Ovary (tissue), 9 donors: ENCODE results near the gene FOXL2. TPM values are rescaled to one million over a fixed set of nuclear protein-coding genes. Genes with fewer than 3 reads are reported as not detected.

Source experiments
- DNase-seq, 5 donors: peaks; one replicate each; pipeline ENCODE4 v3.0.0-alpha.2; 2019 to 2020
- H3K27ac ChIP-seq, 2 donors: fragments of 200-600 bp; one replicate each; pipeline versions ENCODE4 v1.5.1 to v1.8.0; 2019 to 2022
- H3K27me3 ChIP-seq: fragments of 200-600 bp; one replicate; pipeline ENCODE4 v1.8.0; 2022
- H3K36me3 ChIP-seq: fragments of 200-600 bp; sonication (generic); one replicate; pipeline ENCODE4 v1.5.1; 2019
- H3K4me1 ChIP-seq: one replicate; pipeline ENCODE4 v1.8.1; 2013; ENCODE audit warnings: mild to moderate bottlenecking, moderate library complexity; ENCODE audit not compliant: insufficient read depth
- H3K4me3 ChIP-seq: fragments of 200-600 bp; sonication (generic); one replicate; pipeline ENCODE4 v1.5.1; 2017
- H3K9me3 ChIP-seq, 2 donors: fragments of 200-600 bp in 1 of 2; sonication (generic) in 1 of 2; one replicate each; pipeline versions ENCODE4 v1.5.1 to v1.8.1; 2013 to 2019; ENCODE audit warnings: mild to moderate bottlenecking in 1 of 2, moderate library complexity in 1 of 2
- EP300 ChIP-seq: sonication (generic); formaldehyde crosslinking; IDR thresholded peaks from one replicate; pipeline ENCODE4 v1.6.1; 2017; ENCODE audit warnings: antibody characterized with exemption
- POLR2A ChIP-seq: fragments of 450-650 bp; IDR thresholded peaks from one replicate; pipeline ENCODE4 v1.6.1; 2017; ENCODE audit warnings: antibody characterized with exemption, mild to moderate bottlenecking, moderate library complexity
- WGBS, 3 donors: extraction: QIAGEN DNeasy Blood & Tissue Kit in 1 of 3; methylation state at CpG; one replicate each; pipeline versions ENCODE4 v1.1.5 to v1.1.7; 2013 to 2017; 5-methylcytosine and 5-hydroxymethylcytosine counted together
- intact Hi-C, 4 donors: fragments of 100-400 bp; cut with DNase I; formaldehyde crosslinking; loops; one replicate each; pipeline versions ENCODE4 v1.11.0 to v1.15.1; 2022 to 2023
- polyA plus RNA-seq, 2 donors: library from polyadenylated mRNA; stranded (reverse); fragments of 200-250 nt in 1 of 2; fragments of 350-450 nt in 1 of 2; fragmentation: Illumina TruSeq in 1 of 2; extraction: RNeasy Lipid Tissue Mini Kit (QIAGEN cat#74804) in 1 of 2; gene quantifications; one replicate each; pipeline ENCODE4 v1.2.3, GENCODE V29; 2013 to 2014
- total RNA-seq, 7 donors: library from RNA; depleted of rRNA in 2 of 7; stranded (reverse); fragments of >200 nt in 2 of 7; fragmentation: NEBNext Ultra II Directional in 3 of 7; extraction: Animal tissue kit (Norgen Biotek cat#: 25700) in 3 of 7; gene quantifications; one replicate each; pipeline versions ENCODE4 v1.1.0 to v1.2.4, GENCODE V29; 2016 to 2023
- TF ChIP-seq, protein P1 (sequence below), 3 donors: fragments of 450-650 bp in 2 of 3; fragments of 200-600 bp in 1 of 3; IDR thresholded peaks; one replicate each; pipeline versions ENCODE4 v1.5.1 to v1.8.0; 2016 to 2022; ENCODE audit warnings: antibody characterized with exemption in 3 of 3, mild to moderate bottlenecking in 1 of 3
- donor health status: DM: no; HTN: no; CAD: no; lungs with moderate emphysema.
- donor health status: DM: no; HTN: no; CAD: no.
- donor health status: Bipolar disorder and iron deficiency.
- donor health status: DM: yes; HTN: yes; CAD: no.
- donor health status: DM: no; HTN: no; CAD: no.
- donor health status: DM: yes; HTN: yes; CAD: no.

Gene FOXL2
- total and polyA plus RNA-seq, 9 donors = 22.7 to 184 (median 88.8) TPM

DNA sequence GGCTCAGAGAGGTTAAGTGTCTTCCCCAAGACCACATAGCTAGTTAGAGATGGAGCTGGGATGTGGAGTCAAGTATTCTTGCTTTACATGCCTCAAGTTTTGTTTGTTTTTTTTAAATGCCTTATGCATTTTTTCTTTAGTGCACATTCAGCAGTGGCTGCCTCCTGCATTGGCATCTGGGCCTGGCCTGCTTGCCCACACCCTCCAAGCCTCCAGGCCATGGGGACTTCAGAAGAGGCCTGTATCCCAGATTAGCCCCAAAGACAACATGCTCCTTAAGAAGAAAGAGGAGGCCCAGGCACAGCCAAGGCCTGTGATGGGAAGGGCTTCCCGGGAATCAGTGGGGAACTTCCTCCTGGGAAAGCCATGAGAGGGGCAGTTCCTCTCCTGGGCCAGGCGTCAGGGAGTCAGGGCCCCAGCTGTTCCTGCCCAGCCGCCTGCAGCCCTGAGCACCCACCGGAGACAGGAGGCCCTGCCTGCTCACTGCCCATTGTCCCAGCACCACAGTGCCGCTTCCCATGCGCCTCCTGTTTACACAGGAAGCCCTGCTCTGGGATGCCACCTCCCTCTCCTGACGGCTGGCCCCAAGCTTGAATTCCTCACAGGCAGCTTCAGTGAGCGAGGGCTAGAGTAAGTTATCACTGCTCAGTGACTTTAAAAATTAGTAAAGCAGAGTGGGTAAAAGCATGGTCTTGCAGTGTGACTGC lies 16.1 kb upstream of the FOXL2 start:
- WGBS, 3 donors = 87 to 91% (median 88%) methylated on average over 8 of the region's 8 CpGs
- TF ChIP-seq, protein P1, sequence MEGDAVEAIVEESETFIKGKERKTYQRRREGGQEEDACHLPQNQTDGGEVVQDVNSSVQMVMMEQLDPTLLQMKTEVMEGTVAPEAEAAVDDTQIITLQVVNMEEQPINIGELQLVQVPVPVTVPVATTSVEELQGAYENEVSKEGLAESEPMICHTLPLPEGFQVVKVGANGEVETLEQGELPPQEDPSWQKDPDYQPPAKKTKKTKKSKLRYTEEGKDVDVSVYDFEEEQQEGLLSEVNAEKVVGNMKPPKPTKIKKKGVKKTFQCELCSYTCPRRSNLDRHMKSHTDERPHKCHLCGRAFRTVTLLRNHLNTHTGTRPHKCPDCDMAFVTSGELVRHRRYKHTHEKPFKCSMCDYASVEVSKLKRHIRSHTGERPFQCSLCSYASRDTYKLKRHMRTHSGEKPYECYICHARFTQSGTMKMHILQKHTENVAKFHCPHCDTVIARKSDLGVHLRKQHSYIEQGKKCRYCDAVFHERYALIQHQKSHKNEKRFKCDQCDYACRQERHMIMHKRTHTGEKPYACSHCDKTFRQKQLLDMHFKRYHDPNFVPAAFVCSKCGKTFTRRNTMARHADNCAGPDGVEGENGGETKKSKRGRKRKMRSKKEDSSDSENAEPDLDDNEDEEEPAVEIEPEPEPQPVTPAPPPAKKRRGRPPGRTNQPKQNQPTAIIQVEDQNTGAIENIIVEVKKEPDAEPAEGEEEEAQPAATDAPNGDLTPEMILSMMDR (IDR thresholded peaks at IDR 0.05) = no peak
- TF ChIP-seq EP300 = no peak
- TF ChIP-seq POLR2A = no peak
- no peak overlapping the region for H3K27ac ChIP-seq
- H3K27me3 ChIP-seq = no peaks in the 10 kb centered on the region
- no peak for DNase-seq
- intact Hi-C loops = no loop called here
- H3K4me1 ChIP-seq = no peaks in the 10 kb centered on the region
- no peaks in the 10 kb centered on the region for H3K9me3 ChIP-seq
- H3K4me3 ChIP-seq = no peak overlapping the region
- H3K36me3 ChIP-seq = no peaks in the 10 kb centered on the region

DNA sequence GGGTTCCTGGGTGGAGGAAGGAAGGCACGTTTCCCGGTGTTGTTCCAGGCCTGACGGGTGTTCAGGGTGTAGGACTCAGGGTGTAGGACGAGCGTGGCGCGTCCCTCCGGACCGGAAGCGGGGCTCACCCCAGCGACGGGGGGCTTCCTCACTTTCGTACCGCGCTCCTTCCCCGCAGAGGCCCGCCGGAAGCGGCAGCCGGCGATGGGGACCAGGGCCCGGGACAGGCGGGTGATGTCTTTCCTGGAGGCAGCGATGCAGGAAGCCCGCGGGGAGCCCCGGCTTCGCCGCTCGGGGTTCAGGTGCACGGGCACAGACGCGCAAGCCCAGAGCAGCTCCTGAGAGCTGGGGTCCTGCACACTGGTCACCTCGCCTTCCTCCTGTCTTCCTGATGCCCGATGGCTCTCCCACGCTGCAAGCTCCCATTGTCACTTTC lies 13.5 kb upstream of the FOXL2 start:
- DNase-seq = peak in 4 of 5 donors; percentile 33 to 59 (median 54)
- no peaks in the 10 kb centered on the region for H3K9me3 ChIP-seq
- peak overlapping the region in 1 of 2 donors; percentile 6 for H3K27ac ChIP-seq
- H3K36me3 ChIP-seq = no peaks in the 10 kb centered on the region
- H3K27me3 ChIP-seq = no peaks in the 10 kb centered on the region
- TF ChIP-seq, protein P1 (IDR thresholded peaks at IDR 0.05) = no peak
- TF ChIP-seq EP300 (no peak), POLR2A (no peak)
- H3K4me1 ChIP-seq = no peaks in the 10 kb centered on the region
- WGBS, 3 donors = 1 to 3% (median 2%) methylated on average over 19 to 36 of the region's 36 CpGs
- intact Hi-C loops = no loop called here
- H3K4me3 ChIP-seq = peak overlapping the region; percentile 27

DNA sequence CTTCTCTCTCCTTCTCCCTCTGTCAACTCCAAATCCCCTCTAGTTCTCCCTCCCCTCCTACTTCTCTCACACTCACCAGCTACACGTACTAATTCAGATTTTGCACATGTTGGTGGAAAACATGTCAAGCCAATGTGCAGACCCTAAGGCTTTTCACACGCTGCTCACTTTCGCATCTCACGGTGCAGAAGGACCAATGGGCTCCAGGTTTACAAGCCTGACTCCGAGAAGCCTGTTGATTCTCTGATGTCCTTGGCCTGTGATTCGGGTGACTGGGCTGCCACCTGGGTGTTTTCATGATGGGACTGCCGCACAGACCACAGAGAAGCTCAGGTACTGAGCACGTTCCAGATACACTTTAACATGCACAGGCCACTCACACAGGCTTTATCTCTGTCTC lies 3.8 kb upstream of the FOXL2 start:
- Histone ChIP-seq H3K27me3 (no peaks in the 10 kb centered on the region), H3K4me1 (peaks cover 10% of the 10 kb centered on the region), H3K4me3 (no peak overlapping the region), H3K27ac (peak overlapping the region; percentile 73 to 100), H3K9me3 (no peaks in the 10 kb centered on the region), H3K36me3 (no peaks in the 10 kb centered on the region)
- TF ChIP-seq, protein P1 (IDR thresholded peaks at IDR 0.05) = no peak
- WGBS, 3 donors = 34 to 70% (median 47%) methylated on average over 8 of the region's 8 CpGs
- intact Hi-C loops = no loop called here
- peak in 2 of 5 donors; percentile 11 to 21 for DNase-seq

DNA sequence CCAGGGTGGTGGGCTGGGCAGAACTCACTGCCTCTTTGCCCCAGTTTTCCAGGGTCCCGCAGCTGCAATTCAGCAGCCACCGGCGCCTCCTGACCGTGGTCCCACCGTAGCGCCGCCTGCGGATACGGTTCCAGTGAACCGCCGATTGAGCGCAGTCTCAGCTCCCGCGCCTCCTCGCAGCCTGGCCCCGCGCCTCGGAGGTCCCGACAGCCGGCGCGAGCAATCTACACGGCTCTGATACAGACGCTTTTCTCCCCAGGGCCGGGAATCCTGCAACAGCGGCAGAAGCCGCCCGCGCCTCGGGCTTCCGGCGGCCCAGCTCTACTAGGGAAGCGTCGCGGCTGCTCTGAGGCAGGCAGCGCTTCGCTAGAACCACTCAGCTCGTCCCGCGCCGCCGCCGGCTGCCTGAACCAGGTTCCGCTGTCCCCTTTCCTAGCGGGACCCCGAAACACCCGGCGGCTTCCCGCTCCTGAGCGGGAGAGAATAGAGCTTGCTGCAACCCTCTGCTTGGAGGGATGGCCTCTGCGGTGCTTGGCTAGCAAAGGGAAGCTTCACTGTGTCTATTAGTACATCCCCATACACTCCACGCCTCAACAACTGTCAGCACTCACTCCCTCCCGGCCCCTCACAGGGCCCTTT lies 3.2 kb upstream of the FOXL2 start:
- Histone ChIP-seq H3K4me1 (peaks cover 10% of the 10 kb centered on the region), H3K36me3 (no peaks in the 10 kb centered on the region), H3K27me3 (no peaks in the 10 kb centered on the region), H3K9me3 (no peaks in the 10 kb centered on the region), H3K4me3 (peak overlapping the region; percentile 23), H3K27ac (peak overlapping the region; percentile 73 to 100)
- DNase-seq = peak in 4 of 5 donors; percentile 50 to 64 (median 60)
- TF ChIP-seq, protein P1 (IDR thresholded peaks at IDR 0.05) = no peak
- TF ChIP-seq POLR2A (no peak), EP300 (no peak)
- 2 to 6% (median 3%) methylated on average over 45 to 53 of the region's 53 CpGs for WGBS, 3 donors
- intact Hi-C loops = no loop called here
